ENCODE data around the gene ERH. TPM values are rescaled to one million over a fixed set of nuclear protein-coding genes. Genes with fewer than 3 reads are reported as not detected.

Gene ERH
- total RNA-seq, 1 experiment from 2014 or later = 352 TPM

DNA sequence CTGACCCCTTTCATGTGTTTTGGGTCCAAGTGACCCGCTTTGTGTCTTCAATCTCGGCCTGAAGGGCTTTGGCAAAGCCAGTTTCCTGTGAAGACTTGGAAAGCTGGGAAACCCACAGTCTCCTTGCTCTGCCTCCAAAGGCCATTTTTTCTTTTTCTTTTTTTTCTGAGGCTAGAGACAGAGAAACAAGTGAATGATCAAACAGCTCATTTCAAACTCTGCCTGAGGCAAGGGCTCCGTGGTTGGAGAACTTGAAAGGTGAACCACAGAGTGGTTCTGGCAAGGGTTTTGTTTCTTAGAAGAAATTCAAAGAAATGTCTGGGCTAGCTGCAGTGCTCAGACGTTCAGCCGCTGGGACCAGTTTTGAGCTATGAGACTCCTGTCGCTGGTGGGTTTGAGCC, 62.7 kb downstream of the ERH start:
- H3K27ac ChIP-seq (ENCODE audit: low read depth, low read length) = no peak overlapping the region
- no peaks in the 10 kb centered on the region for H4K20me1 ChIP-seq (ENCODE audit: insufficient read depth)
- BruUV-seq (replicated peaks) = no TSS peak
- H3K27me3 ChIP-seq (ENCODE audit: insufficient read depth, low read length) = peaks cover 5% of the 10 kb centered on the region; the same call in 1 of the 2 replicates
- H3K4me2 ChIP-seq (ENCODE audit: low read length) = no peak overlapping the region
- H3K9me2 ChIP-seq (ENCODE audit: insufficient read depth) = no peaks in the 10 kb centered on the region
- no peak for DNase-seq (ENCODE audit: low read depth, low spot score)
- no peaks in the 10 kb centered on the region for H3K36me3 ChIP-seq (ENCODE audit: control insufficient read depth in 1 of 2, insufficient read depth in 2 of 2, low read length in 2 of 2)
- intact Hi-C loops (cut with micrococcal nuclease) = no loop called here
- H2AFZ ChIP-seq (ENCODE audit: low read depth, low read length, poor library complexity, severe bottlenecking) = no peak overlapping the region
- no peak overlapping the region for H3K4me3 ChIP-seq (replicated peaks in 1 of 2; ENCODE audit: low read depth in 1 of 2, low read length in 2 of 2)
- no peaks in the 10 kb centered on the region for H3K79me2 ChIP-seq (ENCODE audit: insufficient read depth, low read length)
- CTCF ChIA-PET = interaction anchor here (1.3 kb wide), 1 partner anchor 12 kb away, joined by 3 read pairs; no protein-coding TSS in a partner anchor
- TF ChIP-seq POLR2A (IDR thresholded peaks at IDR 0.05; ENCODE audit: borderline replicate concordance, extremely low read depth, insufficient read depth, insufficient read length) (no peak), SIN3A (IDR thresholded peaks at IDR 0.05; ENCODE audit: low read depth) (no peak), CEBPB (IDR thresholded peaks at IDR 0.05; ENCODE audit: low read depth) (no peak), YY1 (IDR thresholded peaks at IDR 0.05; ENCODE audit: extremely low read depth, insufficient replicate concordance, low read depth, low read length) (no peak), EGR1 (IDR thresholded peaks at IDR 0.05; ENCODE audit: low read depth) (no peak), ELF1 (IDR thresholded peaks at IDR 0.05; ENCODE audit: borderline replicate concordance, low read depth) (no peak), EZH2phosphoT487 (IDR thresholded peaks at IDR 0.05; ENCODE audit: borderline replicate concordance) (no peak), POLR2AphosphoS5 (IDR thresholded peaks at IDR 0.05; ENCODE audit: low read depth, low read length) (no peak), ZFX (IDR thresholded peaks at IDR 0.05) (no peak), SP1 (IDR thresholded peaks at IDR 0.05; ENCODE audit: low read depth) (no peak), TCF7L2 (IDR thresholded peaks at IDR 0.05; ENCODE audit: borderline replicate concordance, extremely low read depth, insufficient read depth, insufficient read length) (no peak), ZNF274 (IDR thresholded peaks at IDR 0.05; ENCODE audit: low read depth, low read length) (no peak), EZH2 (IDR thresholded peaks at IDR 0.05) (no peak), RAD21 (IDR thresholded peaks at IDR 0.05; ENCODE audit: low read depth) (no peak), CBX3 (IDR thresholded peaks at IDR 0.05; ENCODE audit: low read depth) (no peak)
- TF ChIP-seq, protein P1, sequence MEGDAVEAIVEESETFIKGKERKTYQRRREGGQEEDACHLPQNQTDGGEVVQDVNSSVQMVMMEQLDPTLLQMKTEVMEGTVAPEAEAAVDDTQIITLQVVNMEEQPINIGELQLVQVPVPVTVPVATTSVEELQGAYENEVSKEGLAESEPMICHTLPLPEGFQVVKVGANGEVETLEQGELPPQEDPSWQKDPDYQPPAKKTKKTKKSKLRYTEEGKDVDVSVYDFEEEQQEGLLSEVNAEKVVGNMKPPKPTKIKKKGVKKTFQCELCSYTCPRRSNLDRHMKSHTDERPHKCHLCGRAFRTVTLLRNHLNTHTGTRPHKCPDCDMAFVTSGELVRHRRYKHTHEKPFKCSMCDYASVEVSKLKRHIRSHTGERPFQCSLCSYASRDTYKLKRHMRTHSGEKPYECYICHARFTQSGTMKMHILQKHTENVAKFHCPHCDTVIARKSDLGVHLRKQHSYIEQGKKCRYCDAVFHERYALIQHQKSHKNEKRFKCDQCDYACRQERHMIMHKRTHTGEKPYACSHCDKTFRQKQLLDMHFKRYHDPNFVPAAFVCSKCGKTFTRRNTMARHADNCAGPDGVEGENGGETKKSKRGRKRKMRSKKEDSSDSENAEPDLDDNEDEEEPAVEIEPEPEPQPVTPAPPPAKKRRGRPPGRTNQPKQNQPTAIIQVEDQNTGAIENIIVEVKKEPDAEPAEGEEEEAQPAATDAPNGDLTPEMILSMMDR (IDR thresholded peaks at IDR 0.05 in 2 of 3, conservative IDR thresholded peaks at IDR 0.05 in 1 of 3; ENCODE audit: borderline replicate concordance in 1 of 3, insufficient read depth in 1 of 3, low read depth in 2 of 3, low read length in 2 of 3) = no peak
- TF ChIP-seq, protein P2, sequence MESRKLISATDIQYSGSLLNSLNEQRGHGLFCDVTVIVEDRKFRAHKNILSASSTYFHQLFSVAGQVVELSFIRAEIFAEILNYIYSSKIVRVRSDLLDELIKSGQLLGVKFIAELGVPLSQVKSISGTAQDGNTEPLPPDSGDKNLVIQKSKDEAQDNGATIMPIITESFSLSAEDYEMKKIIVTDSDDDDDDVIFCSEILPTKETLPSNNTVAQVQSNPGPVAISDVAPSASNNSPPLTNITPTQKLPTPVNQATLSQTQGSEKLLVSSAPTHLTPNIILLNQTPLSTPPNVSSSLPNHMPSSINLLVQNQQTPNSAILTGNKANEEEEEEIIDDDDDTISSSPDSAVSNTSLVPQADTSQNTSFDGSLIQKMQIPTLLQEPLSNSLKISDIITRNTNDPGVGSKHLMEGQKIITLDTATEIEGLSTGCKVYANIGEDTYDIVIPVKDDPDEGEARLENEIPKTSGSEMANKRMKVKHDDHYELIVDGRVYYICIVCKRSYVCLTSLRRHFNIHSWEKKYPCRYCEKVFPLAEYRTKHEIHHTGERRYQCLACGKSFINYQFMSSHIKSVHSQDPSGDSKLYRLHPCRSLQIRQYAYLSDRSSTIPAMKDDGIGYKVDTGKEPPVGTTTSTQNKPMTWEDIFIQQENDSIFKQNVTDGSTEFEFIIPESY (IDR thresholded peaks at IDR 0.05; ENCODE audit: extremely low read depth, insufficient replicate concordance, low read length) = no peak
- TF ChIP-seq, protein P3, sequence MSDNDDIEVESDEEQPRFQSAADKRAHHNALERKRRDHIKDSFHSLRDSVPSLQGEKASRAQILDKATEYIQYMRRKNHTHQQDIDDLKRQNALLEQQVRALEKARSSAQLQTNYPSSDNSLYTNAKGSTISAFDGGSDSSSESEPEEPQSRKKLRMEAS (IDR thresholded peaks at IDR 0.05) = no peak
- ATAC-seq = no peak
- RAD21 ChIA-PET (ENCODE audit: low non-redundant PET in 1 of 2, low total read pairs in 2 of 2, uncharacterized antibody in 2 of 2, unreplicated experiment in 2 of 2) = no interaction called here
- POLR2A ChIA-PET = no interaction called here
- no peaks in the 10 kb centered on the region for H3K9me3 ChIP-seq (ENCODE audit: control insufficient read depth in 1 of 2, insufficient read depth in 1 of 2, low read depth in 1 of 2, low read length in 2 of 2)
- H3K9ac ChIP-seq (ENCODE audit: low read length) = no peak overlapping the region
- H3K4me1 ChIP-seq (ENCODE audit: control insufficient read depth in 1 of 2, insufficient read depth in 2 of 2, low read length in 2 of 2) = no peaks in the 10 kb centered on the region

Data from HCT116 (cell line).